ENCODE results near the gene CLSTN3. TPM values are rescaled to one million over a fixed set of nuclear protein-coding genes. Genes with fewer than 3 reads are reported as not detected.

The CLSTN3 gene
- total and polyA plus RNA-seq, 4 donors = 6.1 to 37.2 (median 26.8) TPM

DNA sequence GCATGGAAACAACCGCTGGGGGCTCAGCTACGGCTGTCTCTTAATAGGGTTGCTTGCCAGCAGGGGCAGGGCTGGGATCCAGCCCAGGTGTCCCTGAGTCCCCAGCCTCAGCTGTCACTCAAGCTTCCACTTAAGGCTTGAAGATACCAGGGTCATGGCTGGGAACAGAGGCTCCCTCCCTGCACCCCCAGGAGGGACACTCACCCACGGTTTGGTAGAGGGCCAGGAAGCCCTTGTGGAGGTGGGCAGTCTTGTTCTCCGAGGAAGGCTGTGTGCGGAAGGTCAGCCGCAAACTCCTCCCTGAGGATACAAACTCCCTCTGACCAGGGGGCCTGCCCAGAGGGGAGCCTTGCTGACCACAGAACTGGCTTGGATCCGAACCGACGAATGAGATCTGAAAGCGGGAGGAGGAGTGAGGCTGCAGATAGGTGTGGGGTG is 28.5 kb upstream of the CLSTN3 start:
- no peak for TF ChIP-seq YY1 (IDR thresholded peaks at IDR 0.05)
- TF ChIP-seq, protein P1, sequence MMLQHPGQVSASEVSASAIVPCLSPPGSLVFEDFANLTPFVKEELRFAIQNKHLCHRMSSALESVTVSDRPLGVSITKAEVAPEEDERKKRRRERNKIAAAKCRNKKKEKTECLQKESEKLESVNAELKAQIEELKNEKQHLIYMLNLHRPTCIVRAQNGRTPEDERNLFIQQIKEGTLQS (IDR thresholded peaks at IDR 0.05) = no peak
- no peak for TF ChIP-seq TAF1 (conservative IDR thresholded peaks at IDR 0.05)
- no peak for TF ChIP-seq EGR1 (IDR thresholded peaks at IDR 0.05; ENCODE audit: low read depth in 2 of 2)
- TF ChIP-seq HNF4A (conservative IDR thresholded peaks at IDR 0.05) = no peak
- TF ChIP-seq RXRA (IDR thresholded peaks at IDR 0.05) = no peak
- TF ChIP-seq SP1 (IDR thresholded peaks at IDR 0.05) = no peak
- no peak for TF ChIP-seq JUND (IDR thresholded peaks at IDR 0.05)
- TF ChIP-seq CTCF (IDR thresholded peaks at IDR 0.05; ENCODE audit: low read depth, low read length, missing input control) = no peak
- peaks cover 8 to 42% (median 25%) of the 10 kb centered on the region in 4 donors for H3K36me3 ChIP-seq (ENCODE audit: control insufficient read depth in 4 of 4, insufficient read depth in 3 of 4, low read depth in 1 of 4, low read length in 3 of 4)
- 88% methylated on average over 10 of the region's 10 CpGs for WGBS
- no peak overlapping the region for H3K4me3 ChIP-seq (ENCODE audit: low read depth in 1 of 3, low read length in 3 of 3)
- no peak for DNase-seq (ENCODE audit: low spot score)
- peaks cover 3 to 22% (median 15%) of the 10 kb centered on the region in 4 donors for H3K4me1 ChIP-seq (ENCODE audit: control insufficient read depth in 4 of 4, insufficient read depth in 4 of 4, low read length in 3 of 4)
- H3K9ac ChIP-seq (ENCODE audit: low read depth in 1 of 2, low read length in 2 of 2) = no peak overlapping the region
- no peaks in the 10 kb centered on the region for H3K27me3 ChIP-seq (ENCODE audit: control insufficient read depth in 4 of 4, insufficient read depth in 4 of 4, low read length in 3 of 4)
- no peak overlapping the region for H3K27ac ChIP-seq (ENCODE audit: low read depth in 1 of 2, low read length in 2 of 2)
- H3K9me3 ChIP-seq (ENCODE audit: control insufficient read depth in 4 of 4, low read length in 3 of 4) = no peaks in the 10 kb centered on the region

- Histone ChIP-seq H3K36me3 (ENCODE audit: control insufficient read depth in 4 of 4, insufficient read depth in 3 of 4, low read depth in 1 of 4, low read length in 3 of 4) (peaks cover 8 to 38% (median 24%) of the 10 kb centered on the region in 4 donors), H3K9me3 (ENCODE audit: control insufficient read depth in 4 of 4, low read length in 3 of 4) (no peaks in the 10 kb centered on the region), H3K9ac (ENCODE audit: low read depth in 1 of 2, low read length in 2 of 2) (no peak overlapping the region), H3K4me1 (ENCODE audit: control insufficient read depth in 4 of 4, insufficient read depth in 4 of 4, low read length in 3 of 4) (peaks cover 3 to 26% (median 18%) of the 10 kb centered on the region in 4 donors), H3K27me3 (ENCODE audit: control insufficient read depth in 4 of 4, insufficient read depth in 4 of 4, low read length in 3 of 4) (no peaks in the 10 kb centered on the region), H3K4me3 (ENCODE audit: low read depth in 1 of 3, low read length in 3 of 3) (no peak overlapping the region), H3K27ac (ENCODE audit: low read depth in 1 of 2, low read length in 2 of 2) (peak overlapping the region in 1 of 2 donors; percentile 29)
- 66% methylated on average over 3 of the region's 3 CpGs for WGBS
- TF ChIP-seq, protein P2, sequence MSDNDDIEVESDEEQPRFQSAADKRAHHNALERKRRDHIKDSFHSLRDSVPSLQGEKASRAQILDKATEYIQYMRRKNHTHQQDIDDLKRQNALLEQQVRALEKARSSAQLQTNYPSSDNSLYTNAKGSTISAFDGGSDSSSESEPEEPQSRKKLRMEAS (IDR thresholded peaks at IDR 0.05) = no peak
- no peak for TF ChIP-seq YY1 (IDR thresholded peaks at IDR 0.05)
- no peak for TF ChIP-seq RXRA (IDR thresholded peaks at IDR 0.05)
- TF ChIP-seq HNF4G (IDR thresholded peaks at IDR 0.05) = no peak
- TF ChIP-seq, protein P1 (IDR thresholded peaks at IDR 0.05) = no peak
- no peak for TF ChIP-seq REST (IDR thresholded peaks at IDR 0.05)
- no peak for TF ChIP-seq GABPA (IDR thresholded peaks at IDR 0.05 in 1 of 2, conservative IDR thresholded peaks at IDR 0.05 in 1 of 2)
- no peak for TF ChIP-seq FOXA2 (IDR thresholded peaks at IDR 0.05)
- TF ChIP-seq CTCF (IDR thresholded peaks at IDR 0.05; ENCODE audit: low read depth, low read length, missing input control) = no peak
- TF ChIP-seq FOXA1 (IDR thresholded peaks at IDR 0.05) = no peak
- TF ChIP-seq JUND (IDR thresholded peaks at IDR 0.05) = no peak
- TF ChIP-seq ZBTB33 (IDR thresholded peaks at IDR 0.05) = no peak
- TF ChIP-seq TAF1 (conservative IDR thresholded peaks at IDR 0.05) = no peak
- no peak for TF ChIP-seq SP1 (IDR thresholded peaks at IDR 0.05)
- TF ChIP-seq RAD21 (IDR thresholded peaks at IDR 0.05) = no peak
- TF ChIP-seq NR2F2 (IDR thresholded peaks at IDR 0.05) = no peak
- no peak for TF ChIP-seq HNF4A (conservative IDR thresholded peaks at IDR 0.05)
- TF ChIP-seq EGR1 (IDR thresholded peaks at IDR 0.05; ENCODE audit: low read depth in 2 of 2) = no peak
- DNase-seq (ENCODE audit: low spot score) = no peak
Measured at GRCh38 chr12:7102582-7102981, 27.6 kb upstream of the CLSTN3 start.

Measured in liver (tissue), 9 donors.